ENCODE measurements around the gene TSC22D2.

The TSC22D2 gene

DNA sequence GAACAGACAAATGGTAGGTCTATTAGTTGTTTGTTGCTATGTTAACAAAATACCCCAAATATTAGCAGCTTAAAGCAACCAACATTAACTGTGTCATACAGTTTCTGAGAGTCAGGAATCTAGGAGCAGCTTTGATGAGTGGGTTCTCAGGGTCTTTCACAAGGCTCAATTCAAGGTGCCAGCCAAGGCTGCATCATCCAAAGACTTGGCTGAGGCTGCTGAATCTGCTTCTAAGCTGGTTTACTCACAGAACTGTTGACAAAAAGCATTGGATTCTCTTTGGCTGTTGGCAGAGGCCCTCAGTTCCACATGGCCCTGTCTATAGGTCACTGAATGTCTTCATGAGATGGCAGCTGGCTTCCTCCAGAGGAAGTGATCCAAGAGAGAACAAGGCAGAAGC lies 40.3 kb upstream of the TSC22D2 start:
- CTCF ChIA-PET, result no interaction called here
- DNase-seq (ENCODE audit: extremely low spot score), result no peak
- TF ChIP-seq TARDBP (IDR thresholded peaks at IDR 0.05) (no peak), ZNF384 (IDR thresholded peaks at IDR 0.05) (no peak), LEF1 (IDR thresholded peaks at IDR 0.05; ENCODE audit: borderline replicate concordance) (no peak), SP1 (IDR thresholded peaks at IDR 0.05) (no peak), FOXK2 (IDR thresholded peaks at IDR 0.05) (no peak), ARNT (IDR thresholded peaks at IDR 0.05) (no peak), CTBP1 (IDR thresholded peaks at IDR 0.05; ENCODE audit: borderline replicate concordance) (no peak), BHLHE40 (IDR thresholded peaks at IDR 0.05; ENCODE audit: borderline replicate concordance) (no peak), FOXM1 (IDR thresholded peaks at IDR 0.05; ENCODE audit: borderline replicate concordance) (no peak), FOXA1 (IDR thresholded peaks at IDR 0.05) (no peak), SUZ12 (IDR thresholded peaks at IDR 0.05) (no peak), NFRKB (IDR thresholded peaks at IDR 0.05) (no peak), HDGF (IDR thresholded peaks at IDR 0.05; ENCODE audit: borderline replicate concordance) (no peak), ELF4 (IDR thresholded peaks at IDR 0.05) (no peak), L3MBTL2 (conservative IDR thresholded peaks at IDR 0.05) (no peak)
- TF ChIP-seq, protein P1, sequence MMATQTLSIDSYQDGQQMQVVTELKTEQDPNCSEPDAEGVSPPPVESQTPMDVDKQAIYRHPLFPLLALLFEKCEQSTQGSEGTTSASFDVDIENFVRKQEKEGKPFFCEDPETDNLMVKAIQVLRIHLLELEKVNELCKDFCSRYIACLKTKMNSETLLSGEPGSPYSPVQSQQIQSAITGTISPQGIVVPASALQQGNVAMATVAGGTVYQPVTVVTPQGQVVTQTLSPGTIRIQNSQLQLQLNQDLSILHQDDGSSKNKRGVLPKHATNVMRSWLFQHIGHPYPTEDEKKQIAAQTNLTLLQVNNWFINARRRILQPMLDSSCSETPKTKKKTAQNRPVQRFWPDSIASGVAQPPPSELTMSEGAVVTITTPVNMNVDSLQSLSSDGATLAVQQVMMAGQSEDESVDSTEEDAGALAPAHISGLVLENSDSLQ (IDR thresholded peaks at IDR 0.05), result no peak
- POLR2A ChIA-PET, result interaction anchor here (1.4 kb wide), 1 partner anchor 41 kb away, joined by 4 read pairs; the partner anchor contains the start of gene TSC22D2

- ChIA-PET POLR2A (interaction anchor here (1.4 kb wide), 1 partner anchor 39 kb away, joined by 4 read pairs; no protein-coding TSS in a partner anchor), CTCF (no interaction called here)
- TF ChIP-seq L3MBTL2 (conservative IDR thresholded peaks at IDR 0.05) (no peak), SUZ12 (IDR thresholded peaks at IDR 0.05) (no peak), ELF4 (IDR thresholded peaks at IDR 0.05) (no peak), TARDBP (IDR thresholded peaks at IDR 0.05) (no peak), FOXM1 (IDR thresholded peaks at IDR 0.05; ENCODE audit: borderline replicate concordance) (no peak), ARNT (IDR thresholded peaks at IDR 0.05) (no peak), SP1 (IDR thresholded peaks at IDR 0.05) (no peak), NFRKB (IDR thresholded peaks at IDR 0.05) (no peak), ZNF384 (IDR thresholded peaks at IDR 0.05) (no peak), BHLHE40 (IDR thresholded peaks at IDR 0.05; ENCODE audit: borderline replicate concordance) (no peak), FOXA1 (IDR thresholded peaks at IDR 0.05) (no peak), FOXK2 (IDR thresholded peaks at IDR 0.05) (no peak)
- TF ChIP-seq, protein P1 (IDR thresholded peaks at IDR 0.05), result no peak
- DNase-seq (ENCODE audit: extremely low spot score), result peak; percentile 63
Measured at GRCh38 chr3:150370122-150370602, 37.9 kb upstream of the TSC22D2 start.

DNA sequence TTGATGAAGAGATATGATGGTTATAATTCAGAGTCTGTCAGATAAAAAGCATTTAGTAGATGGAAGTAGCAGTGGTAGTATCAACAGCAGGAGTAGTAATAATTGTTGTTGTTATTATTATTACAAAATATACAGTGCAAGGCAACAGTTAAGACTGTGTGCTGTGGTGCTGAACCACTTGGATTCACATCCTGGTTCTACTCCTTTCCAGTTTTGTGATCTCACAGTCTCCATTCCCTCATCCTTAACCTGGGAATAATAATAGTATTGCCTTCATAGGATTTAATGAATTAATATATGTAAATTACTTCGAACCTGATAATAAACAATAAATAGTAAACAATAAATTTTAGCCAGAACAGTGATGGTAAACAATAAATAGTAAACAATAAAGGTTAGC lies 37.1 kb upstream of the TSC22D2 start:
- POLR2A ChIA-PET, result interaction anchor here (1.5 to 2.0 kb wide), 2 partner anchors 38 to 41 kb away, joined by 3 to 11 read pairs; partner anchors contain the start of gene TSC22D2
- DNase-seq (ENCODE audit: extremely low spot score), result no peak
- TF ChIP-seq FOXK2 (IDR thresholded peaks at IDR 0.05), result no peak
- no peak for TF ChIP-seq SP1 (IDR thresholded peaks at IDR 0.05)
- TF ChIP-seq NFRKB (IDR thresholded peaks at IDR 0.05), result no peak
- no peak for TF ChIP-seq LEF1 (IDR thresholded peaks at IDR 0.05; ENCODE audit: borderline replicate concordance)
- TF ChIP-seq ARNT (IDR thresholded peaks at IDR 0.05), result no peak
- TF ChIP-seq SUZ12 (IDR thresholded peaks at IDR 0.05), result no peak
- TF ChIP-seq L3MBTL2 (conservative IDR thresholded peaks at IDR 0.05), result no peak
- TF ChIP-seq FOXA1 (IDR thresholded peaks at IDR 0.05), result no peak
- TF ChIP-seq HDGF (IDR thresholded peaks at IDR 0.05; ENCODE audit: borderline replicate concordance), result no peak
- TF ChIP-seq ELF4 (IDR thresholded peaks at IDR 0.05), result no peak
- no peak for TF ChIP-seq FOXM1 (IDR thresholded peaks at IDR 0.05; ENCODE audit: borderline replicate concordance)
- TF ChIP-seq, protein P1 (IDR thresholded peaks at IDR 0.05), result no peak
- CTCF ChIA-PET, result no interaction called here

GRCh38 chr3:150371741-150372254 lies 36.3 kb upstream of the TSC22D2 start:
- peak; percentile 59 for DNase-seq (ENCODE audit: extremely low spot score)
- ChIA-PET CTCF (interaction anchor here (0.5 kb wide), 1 partner anchor 73 kb away, joined by 4 read pairs; no protein-coding TSS in a partner anchor), POLR2A (interaction anchor here (1.0 to 2.0 kb wide), 3 partner anchors 13 to 40 kb away, joined by 3 to 11 read pairs (median 4); partner anchors contain the start of gene TSC22D2)
- no peak for TF ChIP-seq HDGF (IDR thresholded peaks at IDR 0.05; ENCODE audit: borderline replicate concordance)
- peak; percentile 93 for TF ChIP-seq ZNF384 (IDR thresholded peaks at IDR 0.05)
- no peak for TF ChIP-seq LEF1 (IDR thresholded peaks at IDR 0.05; ENCODE audit: borderline replicate concordance)
- TF ChIP-seq BHLHE40 (IDR thresholded peaks at IDR 0.05; ENCODE audit: borderline replicate concordance), result no peak
- no peak for TF ChIP-seq FOXM1 (IDR thresholded peaks at IDR 0.05; ENCODE audit: borderline replicate concordance)
- TF ChIP-seq, protein P1 (IDR thresholded peaks at IDR 0.05), result peak; percentile 38; the same call in 1 of the 2 replicates
- TF ChIP-seq SUZ12 (IDR thresholded peaks at IDR 0.05), result no peak
- TF ChIP-seq NFRKB (IDR thresholded peaks at IDR 0.05), result no peak
- no peak for TF ChIP-seq FOXA1 (IDR thresholded peaks at IDR 0.05)
- no peak for TF ChIP-seq L3MBTL2 (conservative IDR thresholded peaks at IDR 0.05)

- no peak for DNase-seq (ENCODE audit: extremely low spot score)
- POLR2A ChIA-PET, result interaction anchor here (1.0 to 2.0 kb wide), 3 partner anchors 12 to 39 kb away, joined by 3 to 11 read pairs (median 4); partner anchors contain the start of gene TSC22D2
- TF ChIP-seq FOXK2 (IDR thresholded peaks at IDR 0.05), result no peak
- no peak for TF ChIP-seq TARDBP (IDR thresholded peaks at IDR 0.05)
- no peak for TF ChIP-seq L3MBTL2 (conservative IDR thresholded peaks at IDR 0.05)
- TF ChIP-seq SUZ12 (IDR thresholded peaks at IDR 0.05), result no peak
- TF ChIP-seq SP1 (IDR thresholded peaks at IDR 0.05), result no peak
- TF ChIP-seq FOXA1 (IDR thresholded peaks at IDR 0.05), result no peak
- no peak for TF ChIP-seq ELF4 (IDR thresholded peaks at IDR 0.05)
- TF ChIP-seq BHLHE40 (IDR thresholded peaks at IDR 0.05; ENCODE audit: borderline replicate concordance), result no peak
- CTCF ChIA-PET, result interaction anchor here (0.5 kb wide), 1 partner anchor 73 kb away, joined by 4 read pairs; no protein-coding TSS in a partner anchor
Measured at GRCh38 chr3:150372320-150372719, 35.8 kb upstream of the TSC22D2 start.
